ENCODE results near the gene FAM153A.
"Not testable (repeated sequence)": the region's sequence is repeated elsewhere in the genome, so short reads cannot be mapped to it uniquely, and the experiment has no call there.

The FAM153A gene

DNA sequence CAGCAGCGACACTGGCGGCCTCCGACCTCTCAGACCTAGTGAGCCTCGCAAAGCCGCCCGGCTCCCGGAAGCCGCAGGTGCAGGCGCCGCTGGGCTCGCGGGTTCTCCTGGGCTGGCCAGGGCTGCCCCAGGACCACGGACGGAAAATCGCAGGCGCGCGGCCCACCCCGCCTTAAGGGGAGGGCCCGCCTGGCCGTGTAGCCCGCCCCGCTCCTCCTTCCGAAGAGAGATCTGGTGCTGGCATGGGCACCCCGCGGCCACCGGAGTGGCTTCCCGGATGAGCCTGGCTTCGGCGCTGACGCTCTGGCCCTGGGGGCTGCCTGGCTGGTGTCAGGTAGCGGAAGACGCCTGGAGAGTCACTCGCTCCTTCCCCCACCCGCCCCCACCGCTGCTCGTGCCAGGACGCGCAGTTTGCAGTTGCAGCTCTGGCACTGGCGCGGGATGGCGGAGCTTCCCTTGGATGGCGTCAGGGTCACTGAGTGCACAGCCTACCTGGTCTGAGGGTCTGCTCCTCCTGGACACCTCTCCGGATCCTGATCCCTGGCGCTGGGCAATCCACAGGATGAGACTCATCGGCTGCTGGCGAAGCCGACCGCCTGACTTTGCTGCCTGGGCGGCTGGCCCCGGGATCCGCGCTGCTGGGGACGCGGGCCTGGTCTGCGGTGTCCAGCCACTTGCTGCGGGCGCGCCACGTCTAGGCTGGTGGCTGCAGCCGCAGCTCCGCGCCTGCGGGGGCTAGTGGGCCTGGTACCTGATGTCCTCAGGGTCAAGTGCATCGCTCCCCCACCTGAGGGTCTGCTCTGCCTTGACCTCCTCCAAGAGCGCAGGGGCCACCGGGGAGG is at the start of gene FAM153A:
FAM153A (minus strand) TSS at position 108 of the 842 bp plus-strand sequence.
- DNase-seq (ENCODE audit: low read depth); H3K4me3 ChIP-seq (ENCODE audit: low read depth, low read length): not testable (repeated sequence)

DNA sequence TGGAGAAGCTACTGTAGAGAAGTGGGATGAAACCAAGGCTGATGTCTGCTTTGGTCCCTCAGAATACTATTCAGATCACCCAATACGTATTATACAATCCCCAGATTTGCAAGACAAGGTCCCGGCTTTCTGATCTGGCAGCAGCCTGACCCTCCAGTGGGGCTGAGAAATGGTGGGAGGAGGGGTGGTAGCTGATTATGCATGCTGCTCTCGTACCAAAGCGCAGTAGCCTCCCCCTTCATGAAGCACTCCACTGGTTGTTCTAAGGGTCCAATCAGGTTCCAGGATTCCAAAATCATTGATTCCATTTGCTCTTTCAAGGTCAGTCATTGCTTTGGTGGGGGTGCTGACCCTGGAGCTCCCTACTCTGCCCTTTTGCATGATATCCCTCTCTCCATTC is 49.6 kb upstream of the FAM153A start:
- H3K4me3 ChIP-seq (ENCODE audit: low read depth, low read length); DNase-seq (ENCODE audit: low read depth): not testable (repeated sequence)

DNA sequence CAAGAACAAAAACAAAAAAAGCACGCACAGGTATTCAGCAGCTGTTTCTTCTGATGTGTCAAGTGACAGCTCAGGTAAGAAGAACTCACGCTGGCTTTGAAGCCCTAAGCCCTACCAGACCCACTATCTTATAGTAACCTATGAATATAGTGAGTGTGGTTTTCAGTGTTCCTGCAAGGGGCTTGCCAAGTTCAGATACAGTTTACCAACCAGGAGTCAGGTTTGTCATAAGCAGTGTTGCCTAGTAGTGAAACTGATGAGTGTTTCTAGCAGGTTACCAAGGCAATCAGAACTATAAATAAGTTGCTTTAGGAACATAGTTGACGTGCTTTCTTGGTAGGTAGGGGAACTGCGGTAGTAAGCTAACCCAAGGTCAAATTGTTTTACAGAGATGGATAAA is 43.4 kb upstream of the FAM153A start:
- not testable (repeated sequence) for DNase-seq (ENCODE audit: low read depth)

DNA sequence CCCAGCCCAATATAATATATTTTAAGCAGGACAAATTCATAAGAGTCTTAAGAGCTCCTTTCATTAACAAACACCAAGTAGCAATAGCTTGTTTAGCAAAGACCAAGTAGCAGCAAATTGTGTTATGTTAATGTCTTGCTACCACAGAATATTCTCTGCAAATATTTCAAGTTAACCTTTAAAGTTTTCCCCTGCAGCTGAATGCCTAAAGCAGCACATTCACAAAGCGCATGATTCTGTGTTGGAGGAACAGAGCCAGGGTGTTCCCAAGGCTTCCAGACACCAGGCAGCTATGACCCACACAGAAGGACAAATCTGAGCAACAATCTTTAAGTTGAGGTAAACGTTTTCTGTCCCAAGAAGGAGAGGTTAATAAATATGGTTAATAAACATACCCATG is 42.1 kb upstream of the FAM153A start:
- H3K4me3 ChIP-seq (ENCODE audit: low read depth, low read length); DNase-seq (ENCODE audit: low read depth): not testable (repeated sequence)

More for the DNA sequence above, 43.4 kb upstream of the FAM153A start:
- not testable (repeated sequence) for H3K4me3 ChIP-seq (ENCODE audit: low read depth, low read length)

DNA sequence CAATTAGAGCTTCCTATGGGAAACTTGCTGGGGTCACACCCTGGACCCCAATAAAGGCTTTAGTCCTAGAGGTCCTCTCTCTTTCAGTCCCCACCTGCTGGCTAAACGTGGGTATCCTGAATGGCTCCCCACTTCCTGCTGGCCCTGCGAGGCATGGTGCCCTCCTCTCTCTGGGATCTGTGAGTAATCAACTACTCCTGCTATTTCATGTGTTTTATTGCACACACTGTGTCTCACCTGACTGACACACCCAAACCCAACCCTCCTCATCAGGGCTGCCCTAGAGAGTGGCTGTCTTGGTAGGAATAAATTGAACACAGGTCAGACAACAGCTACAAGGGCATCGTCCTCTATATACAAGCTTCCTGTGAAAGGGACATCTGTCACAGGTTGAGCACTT is 39.8 kb upstream of the FAM153A start:
- DNase-seq (ENCODE audit: low read depth); H3K4me3 ChIP-seq (ENCODE audit: low read depth, low read length): not testable (repeated sequence)

DNA sequence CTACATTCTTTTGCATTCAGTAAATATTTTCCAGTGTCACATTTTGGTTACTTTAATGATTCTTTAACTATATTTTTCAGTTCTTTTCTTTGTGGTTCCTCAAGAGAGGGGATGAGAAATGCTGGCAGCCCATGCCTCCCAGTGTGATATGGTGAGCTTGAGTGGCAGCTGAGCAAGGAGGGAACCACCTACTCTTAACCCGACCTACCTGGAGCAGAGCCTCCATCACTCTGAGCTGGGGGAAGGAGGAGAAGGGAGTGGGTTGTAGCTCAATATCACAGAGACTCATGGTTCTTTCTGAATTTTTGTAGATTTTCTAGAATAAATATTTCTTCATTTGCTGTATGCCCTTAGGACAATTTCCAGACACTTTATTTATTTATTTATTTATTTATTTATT is 37.0 kb upstream of the FAM153A start:
- not testable (repeated sequence) for H3K4me3 ChIP-seq (ENCODE audit: low read depth, low read length); DNase-seq (ENCODE audit: low read depth)

DNA sequence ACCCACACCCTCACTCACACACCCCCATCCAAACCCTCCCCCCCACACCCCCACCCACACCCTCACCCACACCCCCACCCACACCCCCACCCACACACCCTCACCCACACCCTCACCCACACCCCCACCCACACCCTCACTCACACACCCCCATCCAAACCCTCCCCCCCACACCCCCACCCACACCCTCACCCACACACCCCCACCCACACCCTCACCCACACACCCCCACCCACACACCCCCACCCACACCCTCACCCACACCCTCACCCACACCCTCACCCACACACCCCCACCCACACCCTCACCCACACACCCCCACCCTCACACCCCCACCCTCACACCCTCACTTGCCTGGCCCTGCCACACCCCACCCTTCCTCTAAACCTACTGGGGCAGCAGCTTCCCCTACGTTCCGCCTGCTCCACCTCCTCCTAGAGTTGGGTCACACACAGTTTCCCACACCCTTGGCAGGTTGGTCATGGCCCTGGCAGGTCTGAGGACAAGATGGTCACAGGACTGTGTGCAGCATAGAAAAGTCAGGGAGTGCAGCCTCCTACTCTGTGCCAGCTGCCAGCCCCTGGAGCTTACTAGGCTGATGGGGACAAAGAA is 30.2 kb upstream of the FAM153A start:
- not testable (repeated sequence) for DNase-seq (ENCODE audit: low read depth); H3K4me3 ChIP-seq (ENCODE audit: low read depth, low read length)

DNA sequence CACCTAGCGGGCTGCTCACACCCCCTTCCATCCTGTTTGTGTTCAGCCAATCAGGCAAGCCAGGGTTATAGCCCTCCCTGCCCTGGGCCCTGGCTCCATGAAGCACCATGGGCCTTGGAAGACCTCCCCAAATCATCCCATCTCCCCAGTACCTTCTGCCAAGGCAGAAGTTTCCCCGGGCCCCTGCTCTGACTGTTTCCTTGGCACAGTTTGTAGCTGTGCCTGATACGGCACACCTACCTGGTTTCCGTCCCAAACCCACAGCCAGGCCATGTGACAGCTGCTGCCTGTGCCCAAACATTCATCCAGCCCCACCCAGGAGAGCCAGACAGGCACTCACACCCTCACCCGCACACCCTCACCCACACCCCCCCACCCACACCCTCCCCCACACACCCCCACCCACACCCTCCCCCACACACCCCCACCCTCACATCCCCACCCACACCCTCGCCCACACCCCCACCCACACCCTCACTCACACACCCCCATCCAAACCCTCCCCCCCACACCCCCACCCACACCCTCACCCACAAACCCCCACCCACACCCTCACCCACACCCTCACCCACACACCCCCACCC is 29.6 kb upstream of the FAM153A start:
- H3K4me3 ChIP-seq (ENCODE audit: low read depth, low read length); DNase-seq (ENCODE audit: low read depth): not testable (repeated sequence)

DNA sequence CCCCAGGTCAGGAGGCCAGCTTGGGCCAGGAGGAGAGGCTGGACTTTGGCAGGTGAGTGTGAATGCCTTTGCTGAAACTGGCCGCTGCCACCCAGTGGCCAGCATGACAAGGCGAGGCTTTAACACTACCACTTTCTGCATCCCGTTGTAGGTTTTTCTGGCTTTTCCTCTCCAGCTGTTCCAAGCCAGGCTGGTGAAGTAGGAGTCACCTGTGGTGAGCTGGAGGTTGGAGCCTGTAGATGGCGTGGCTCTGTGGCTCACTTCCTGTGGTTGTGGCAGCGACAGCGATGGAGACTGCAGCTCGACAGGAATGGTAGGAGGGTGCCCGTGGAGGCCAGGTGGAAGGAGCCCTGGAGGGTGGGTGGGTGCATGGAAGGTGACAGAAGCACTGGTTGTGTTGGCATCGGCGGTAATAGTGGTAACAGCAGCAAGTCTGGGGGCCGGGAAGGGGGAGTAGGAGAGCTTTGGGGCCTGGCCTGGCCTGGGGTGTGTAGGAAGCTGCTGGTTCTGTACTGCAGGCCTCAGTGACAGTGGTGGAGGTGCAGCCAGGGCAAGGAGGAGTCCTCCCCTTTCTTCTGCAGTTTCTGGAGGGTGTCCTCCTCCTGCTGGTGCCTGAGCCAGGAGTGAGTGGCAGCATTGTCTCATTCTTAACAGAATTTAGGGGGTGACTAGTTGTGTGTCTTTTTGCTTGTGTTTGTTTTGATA is 26.7 kb upstream of the FAM153A start:
- H3K4me3 ChIP-seq (ENCODE audit: low read depth, low read length); DNase-seq (ENCODE audit: low read depth): not testable (repeated sequence)

DNA sequence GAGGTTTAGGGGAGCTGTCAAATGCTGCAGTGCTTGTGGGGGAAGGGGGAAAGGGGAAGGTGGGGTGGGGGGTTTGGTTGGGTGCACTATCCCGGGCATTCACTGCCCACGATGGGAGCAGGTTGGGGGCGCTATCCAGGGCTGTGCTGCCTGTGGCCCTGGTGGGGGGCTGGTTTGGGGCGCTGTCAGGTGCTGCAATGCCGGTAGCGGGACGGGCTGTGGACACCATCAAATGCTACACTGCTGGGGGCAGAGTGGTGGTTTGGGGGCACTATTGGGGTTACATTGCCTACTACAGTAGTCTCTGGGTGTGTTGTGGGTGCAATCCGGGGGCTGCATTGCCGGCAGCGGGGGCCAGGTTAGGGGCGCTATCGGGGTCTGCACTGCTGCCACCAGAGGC is 25.7 kb upstream of the FAM153A start:
- not testable (repeated sequence) for DNase-seq (ENCODE audit: low read depth); H3K4me3 ChIP-seq (ENCODE audit: low read depth, low read length)

DNA sequence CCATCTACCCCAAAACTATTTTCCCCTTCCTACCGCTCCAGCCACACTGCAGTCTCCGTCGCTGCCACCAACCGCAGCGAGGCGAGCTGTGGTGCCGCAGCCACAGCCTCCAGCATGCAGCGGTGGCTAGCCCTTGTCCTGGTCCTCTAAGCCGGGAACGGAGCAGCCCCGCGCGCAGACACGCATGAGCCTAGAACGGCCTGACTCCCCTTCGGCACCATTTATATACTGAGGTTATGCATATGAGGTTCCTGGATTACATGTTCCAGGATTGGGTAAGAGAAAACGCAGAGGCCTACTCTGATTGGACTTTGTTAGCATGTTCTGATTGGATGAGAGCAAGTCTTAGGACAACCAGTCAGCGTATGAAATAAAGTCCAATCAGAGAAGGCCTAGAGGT is 24.6 kb upstream of the FAM153A start:
- DNase-seq (ENCODE audit: low read depth); H3K4me3 ChIP-seq (ENCODE audit: low read depth, low read length): not testable (repeated sequence)

DNA sequence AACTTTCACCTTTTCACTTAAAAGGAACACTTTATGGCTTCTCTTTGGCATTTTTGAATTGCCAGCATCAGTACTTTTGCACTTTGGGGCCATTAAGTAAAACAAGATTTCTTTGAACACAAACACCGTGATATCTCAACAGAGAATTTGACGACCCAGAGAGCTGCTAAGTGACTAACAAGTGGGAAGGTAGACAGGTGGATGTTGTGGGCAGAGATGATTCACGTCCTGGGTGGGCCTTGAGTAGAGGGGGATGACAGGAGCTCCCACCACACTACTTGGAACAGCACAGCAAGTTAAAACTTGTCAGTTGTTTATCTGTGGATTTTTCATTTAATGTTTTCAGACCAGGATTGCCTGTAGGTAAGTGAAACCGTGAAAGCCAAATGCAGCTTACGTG is 18.7 kb upstream of the FAM153A start:
- DNase-seq (ENCODE audit: low read depth); H3K4me3 ChIP-seq (ENCODE audit: low read depth, low read length): not testable (repeated sequence)

DNA sequence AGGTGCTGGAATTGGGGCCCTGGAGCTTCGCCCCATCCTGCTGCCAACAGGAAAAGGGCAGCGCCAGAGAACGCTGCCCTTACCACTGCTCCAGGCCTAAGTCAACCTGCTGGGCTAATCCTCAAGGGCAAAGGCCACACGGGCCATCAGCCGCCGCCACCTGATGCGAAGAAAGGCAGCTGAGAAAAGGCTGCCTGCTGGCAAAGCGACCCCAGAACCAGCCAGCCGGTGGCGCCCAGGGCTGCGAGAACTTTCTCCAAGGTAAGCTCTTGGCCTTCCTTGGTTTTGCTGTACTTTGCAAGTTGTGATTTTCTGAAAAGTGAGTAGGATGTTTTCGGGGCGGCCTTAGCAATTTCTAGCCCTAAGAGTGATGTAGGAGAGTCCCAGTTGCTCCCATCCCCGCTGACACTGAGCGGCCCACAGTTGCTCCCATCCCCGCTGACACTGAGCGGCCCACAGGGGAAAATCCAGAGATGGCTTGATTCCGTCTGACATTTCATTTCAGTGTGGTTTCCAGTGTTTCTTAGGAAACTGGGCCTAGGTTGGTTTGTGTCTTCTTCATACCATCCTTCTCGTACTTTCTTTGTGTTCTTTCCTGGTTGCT is 15.6 kb upstream of the FAM153A start:
- not testable (repeated sequence) for DNase-seq (ENCODE audit: low read depth); H3K4me3 ChIP-seq (ENCODE audit: low read depth, low read length)

DNA sequence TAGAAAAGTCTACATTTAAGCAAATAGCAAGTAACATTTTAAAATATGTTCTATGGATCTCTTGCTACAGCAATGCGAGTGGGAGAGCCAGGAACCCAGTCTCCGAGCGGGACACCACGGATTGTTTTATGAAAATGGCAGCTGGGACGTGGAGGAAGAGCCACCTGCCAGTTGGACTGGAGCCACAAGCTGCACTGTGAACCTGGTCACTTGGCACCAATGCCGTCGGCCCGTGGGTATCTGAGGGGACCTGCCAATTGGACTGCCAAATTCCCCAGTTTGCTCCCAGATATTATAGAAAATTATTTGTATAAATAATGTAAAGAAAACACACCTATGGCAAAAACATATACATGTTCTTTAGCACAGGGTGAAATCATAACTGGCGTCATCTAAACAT is 10.6 kb upstream of the FAM153A start:
- not testable (repeated sequence) for H3K4me3 ChIP-seq (ENCODE audit: low read depth, low read length); DNase-seq (ENCODE audit: low read depth)

DNA sequence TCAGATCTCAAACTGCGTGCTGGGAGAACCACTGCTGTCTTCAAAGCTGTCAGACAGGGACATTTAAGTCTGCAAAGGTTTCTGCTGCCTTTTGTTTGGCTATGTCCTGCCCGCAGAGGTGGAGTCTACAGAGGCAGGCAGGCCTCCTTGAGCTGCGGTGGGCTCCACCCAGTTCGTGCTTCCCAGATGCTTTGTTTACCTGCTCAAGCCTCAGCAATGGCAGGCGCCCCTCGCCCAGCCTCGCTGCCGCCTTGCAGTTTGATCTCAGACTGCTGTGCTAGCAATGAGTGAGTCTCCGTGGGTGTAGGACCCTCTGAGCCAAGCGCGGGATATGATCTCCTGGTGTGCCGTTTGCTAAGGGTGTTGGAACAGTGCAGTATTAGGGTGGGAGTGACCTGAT is 8.9 kb upstream of the FAM153A start:
- not testable (repeated sequence) for H3K4me3 ChIP-seq (ENCODE audit: low read depth, low read length); DNase-seq (ENCODE audit: low read depth)

DNA sequence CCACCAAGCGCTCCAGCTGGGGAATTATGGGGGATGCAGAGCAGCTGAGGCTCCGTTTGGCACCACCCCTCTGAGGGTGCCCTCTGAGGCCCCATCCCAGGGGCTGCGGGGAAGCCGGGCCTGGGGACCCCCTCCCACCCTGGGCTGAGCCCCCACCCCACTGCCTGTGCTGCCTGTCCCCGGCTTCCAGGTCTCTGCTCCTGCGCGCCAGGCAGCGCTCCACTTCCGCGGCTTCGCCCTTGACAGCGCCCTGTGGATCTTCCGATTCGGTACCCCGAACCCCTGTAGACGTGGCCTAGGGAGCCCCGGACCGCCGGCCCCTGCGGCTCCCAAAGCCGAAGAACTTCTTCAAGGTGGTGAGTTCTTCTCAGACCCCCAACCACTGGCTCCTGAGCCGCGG is 530 bp downstream of the FAM153A start:
- not testable (repeated sequence) for DNase-seq (ENCODE audit: low read depth); H3K4me3 ChIP-seq (ENCODE audit: low read depth, low read length)

DNA sequence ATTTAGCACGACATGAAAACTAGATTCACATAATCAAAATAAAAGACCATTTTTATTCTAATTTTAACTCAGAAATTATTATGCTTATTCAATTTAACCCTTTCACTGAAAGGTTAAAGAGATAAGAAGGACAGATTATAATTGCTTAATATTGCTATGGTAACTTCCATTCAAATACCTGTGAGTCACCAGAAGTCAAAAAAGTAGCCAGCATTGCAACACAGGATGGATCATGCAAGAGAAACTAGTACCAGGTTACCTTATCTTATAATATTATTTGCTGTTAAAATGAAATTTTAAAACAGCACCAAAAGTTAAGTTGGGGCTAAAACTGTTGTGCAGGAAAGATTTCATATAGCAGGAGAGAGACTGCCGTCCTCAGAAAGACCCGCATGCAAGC is 11.5 kb downstream of the FAM153A start:
- H3K4me3 ChIP-seq (ENCODE audit: low read depth, low read length) = not testable (repeated sequence)
- peak; percentile 42 for DNase-seq (ENCODE audit: low read depth)

DNA sequence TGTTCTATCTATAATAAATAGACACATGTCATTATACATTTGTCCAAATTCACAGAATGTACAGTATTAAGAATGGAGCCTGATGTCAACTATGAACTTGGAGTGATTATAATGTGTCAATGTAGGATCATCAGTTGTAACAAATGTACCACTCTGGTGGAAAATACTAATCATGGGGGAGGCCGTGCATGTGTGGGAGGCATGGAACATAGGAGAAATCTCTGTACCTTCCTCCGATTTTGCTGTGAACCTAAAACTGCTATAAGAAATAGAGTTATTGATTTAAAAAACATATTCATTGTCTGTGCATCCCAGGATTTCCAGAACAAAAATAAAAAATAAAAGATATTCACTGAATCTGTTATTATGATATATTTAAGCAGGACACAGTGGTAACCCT is 12.1 kb downstream of the FAM153A start:
- DNase-seq (ENCODE audit: low read depth); H3K4me3 ChIP-seq (ENCODE audit: low read depth, low read length): not testable (repeated sequence)
